Parathyroid adenoma (tissue), 2 donors: ENCODE results near the gene GGTLC1.

ENCODE experiments used
- H2AFZ ChIP-seq: fragments of 300-600 bp; sonication (generic); one replicate; pipeline ENCODE4 v1.7.0; 2017; ENCODE audit warnings: antibody characterized with exemption, mild to moderate bottlenecking
- H3K27ac ChIP-seq: fragments of 300-600 bp; sonication (generic); one replicate; pipeline ENCODE4 v1.7.0; 2017
- H3K27me3 ChIP-seq: fragments of 300-600 bp; sonication (generic); one replicate; pipeline ENCODE4 v1.7.0; 2017; ENCODE audit warnings: low read length; ENCODE audit not compliant: control insufficient read depth, insufficient read depth
- H3K36me3 ChIP-seq: fragments of 300-600 bp; sonication (generic); one replicate; pipeline ENCODE4 v1.7.0; 2017; ENCODE audit warnings: low read length; ENCODE audit not compliant: control insufficient read depth, insufficient read depth
- H3K4me1 ChIP-seq: fragments of 300-600 bp; sonication (generic); one replicate; pipeline ENCODE4 v1.7.0; 2017; ENCODE audit warnings: control low read depth
- H3K4me2 ChIP-seq: fragments of 300-600 bp; sonication (generic); one replicate; pipeline ENCODE4 v1.7.0; 2017; ENCODE audit warnings: low read length
- H3K4me3 ChIP-seq: fragments of 300-600 bp; sonication (generic); one replicate; pipeline ENCODE4 v1.7.0; 2017; ENCODE audit warnings: low read depth, low read length
- H3K79me2 ChIP-seq: fragments of 300-600 bp; sonication (generic); one replicate; pipeline ENCODE4 v1.7.0; 2017; ENCODE audit warnings: control low read depth
- H3K9ac ChIP-seq: fragments of 300-600 bp; sonication (generic); one replicate; pipeline ENCODE4 v1.7.0; 2017; ENCODE audit warnings: mild to moderate bottlenecking
- H3K9me3 ChIP-seq: fragments of 300-600 bp; sonication (generic); one replicate; pipeline ENCODE4 v1.7.0; 2017; ENCODE audit warnings: low read length; ENCODE audit not compliant: control insufficient read depth
- CTCF ChIP-seq: fragments of 300-600 bp; sonication (generic); IDR thresholded peaks from one replicate; pipeline ENCODE4 v1.7.0; 2017; ENCODE audit warnings: antibody characterized with exemption, mild to moderate bottlenecking
- donor health status: primary hyperparathyroidism.

Gene GGTLC1

GRCh38 chr20:24027229-24027628 lies 38.6 kb upstream of the GGTLC1 start:
- H3K4me1 ChIP-seq: no peaks in the 10 kb centered on the region
- no peaks in the 10 kb centered on the region for H3K79me2 ChIP-seq
- H3K9ac ChIP-seq: no peak overlapping the region
- no peak overlapping the region for H3K27ac ChIP-seq
- H2AFZ ChIP-seq: no peak overlapping the region
- H3K27me3 ChIP-seq: no peaks in the 10 kb centered on the region
- no peak overlapping the region for H3K4me2 ChIP-seq
- H3K9me3 ChIP-seq: no peaks in the 10 kb centered on the region
- no peak overlapping the region for H3K4me3 ChIP-seq
- H3K36me3 ChIP-seq: no peaks in the 10 kb centered on the region
- TF ChIP-seq CTCF: no peak

DNA sequence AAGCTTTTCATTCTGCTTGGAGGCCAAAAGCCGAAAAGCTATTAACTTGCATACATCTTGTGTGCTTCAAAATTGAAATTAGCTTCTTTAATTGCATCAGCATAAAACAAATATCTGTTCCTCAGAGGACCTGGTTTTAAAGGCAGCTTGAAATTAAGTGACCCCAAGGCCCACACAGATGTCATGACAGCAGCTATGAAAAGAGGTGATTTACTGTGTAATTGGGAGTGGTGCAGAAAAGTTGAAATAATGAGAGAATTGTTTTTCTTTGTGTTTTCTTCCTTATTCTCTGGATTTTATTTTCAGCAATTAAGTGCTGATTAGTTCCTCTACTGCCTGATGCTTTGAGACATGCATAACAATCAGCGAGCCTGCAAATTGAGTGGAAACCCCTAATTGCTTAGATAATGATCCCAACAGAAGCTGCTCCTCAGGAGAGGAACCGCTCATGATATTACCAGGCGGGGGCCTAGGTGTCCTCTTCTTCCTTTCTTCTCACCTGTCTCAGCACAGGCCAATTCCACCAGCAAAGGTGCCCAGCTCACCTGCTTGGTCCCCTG lies 34.1 kb upstream of the GGTLC1 start:
- H3K9ac ChIP-seq: no peak overlapping the region
- H3K27me3 ChIP-seq: no peaks in the 10 kb centered on the region
- H3K4me1 ChIP-seq: no peaks in the 10 kb centered on the region
- H3K36me3 ChIP-seq: no peaks in the 10 kb centered on the region
- no peaks in the 10 kb centered on the region for H3K79me2 ChIP-seq
- no peak for TF ChIP-seq CTCF
- no peaks in the 10 kb centered on the region for H3K9me3 ChIP-seq
- H2AFZ ChIP-seq: no peak overlapping the region
- H3K4me2 ChIP-seq: no peak overlapping the region
- no peak overlapping the region for H3K4me3 ChIP-seq
- H3K27ac ChIP-seq: no peak overlapping the region

GRCh38 chr20:24018796-24019195 lies 30.2 kb upstream of the GGTLC1 start:
- H3K9ac ChIP-seq: no peak overlapping the region
- no peak overlapping the region for H3K27ac ChIP-seq
- no peaks in the 10 kb centered on the region for H3K79me2 ChIP-seq
- no peaks in the 10 kb centered on the region for H3K27me3 ChIP-seq
- no peaks in the 10 kb centered on the region for H3K4me1 ChIP-seq
- no peak overlapping the region for H3K4me3 ChIP-seq
- H3K4me2 ChIP-seq: no peak overlapping the region
- no peaks in the 10 kb centered on the region for H3K36me3 ChIP-seq
- no peak for TF ChIP-seq CTCF
- no peaks in the 10 kb centered on the region for H3K9me3 ChIP-seq
- H2AFZ ChIP-seq: no peak overlapping the region

DNA sequence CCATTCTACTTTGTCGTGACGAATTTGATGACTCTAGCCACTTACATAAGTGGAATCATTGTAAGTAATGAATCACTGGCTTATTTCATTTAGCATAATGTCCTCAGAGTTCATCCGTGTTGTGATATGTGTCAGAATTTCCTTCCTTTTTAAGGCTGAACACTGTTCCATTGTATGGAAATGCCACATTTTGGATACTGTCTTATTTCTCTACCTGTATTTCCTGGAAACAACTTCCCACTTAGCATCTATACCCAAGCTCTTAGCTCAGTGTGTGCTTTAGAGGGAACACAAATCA lies 28.8 kb upstream of the GGTLC1 start:
- Histone ChIP-seq H3K36me3 (no peaks in the 10 kb centered on the region), H3K79me2 (no peaks in the 10 kb centered on the region), H3K27me3 (no peaks in the 10 kb centered on the region), H3K27ac (no peak overlapping the region), H3K4me2 (no peak overlapping the region), H2AFZ (no peak overlapping the region), H3K4me3 (no peak overlapping the region), H3K4me1 (no peaks in the 10 kb centered on the region), H3K9me3 (no peaks in the 10 kb centered on the region), H3K9ac (no peak overlapping the region)
- no peak for TF ChIP-seq CTCF

DNA sequence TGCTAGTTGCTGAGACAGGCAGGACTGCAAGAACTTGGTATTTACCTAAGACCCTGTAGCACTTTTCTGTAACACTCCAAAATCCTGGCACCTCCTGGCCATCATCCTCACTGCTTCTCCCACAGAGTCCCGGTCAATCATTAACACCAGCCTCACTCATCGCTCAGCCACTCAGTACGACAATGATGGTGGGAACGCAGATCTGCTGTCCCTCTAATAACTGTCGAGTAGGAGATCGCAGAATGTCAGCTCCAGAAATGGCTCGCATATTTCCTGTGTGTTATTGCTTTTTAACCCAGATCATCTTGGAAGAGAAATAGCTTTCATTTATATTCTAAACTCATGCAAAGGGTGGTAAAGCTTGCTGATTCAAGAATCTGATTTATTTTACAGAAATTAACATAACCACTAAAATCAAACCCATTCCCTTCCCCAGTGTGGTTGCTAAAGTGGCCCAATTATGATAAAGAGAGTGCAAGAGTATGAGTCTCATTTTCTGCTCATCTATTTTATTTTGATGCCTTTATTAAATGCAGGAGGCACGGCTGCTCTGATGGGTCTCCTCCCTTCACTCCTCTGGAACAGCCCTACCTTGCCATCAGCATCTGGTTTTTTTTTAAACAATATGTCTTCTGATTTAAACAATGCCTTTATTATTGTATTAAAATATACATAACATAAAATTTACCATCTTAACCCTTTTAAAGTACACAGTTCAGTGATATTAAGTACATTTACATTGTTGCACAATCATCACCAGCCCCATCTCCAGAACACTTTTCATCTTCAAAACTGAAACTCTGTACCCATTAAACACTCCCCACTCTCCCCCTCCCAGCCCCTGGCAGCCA lies 28.3 kb upstream of the GGTLC1 start:
- H3K9me3 ChIP-seq: no peaks in the 10 kb centered on the region
- H3K79me2 ChIP-seq: no peaks in the 10 kb centered on the region
- H2AFZ ChIP-seq: no peak overlapping the region
- no peak overlapping the region for H3K9ac ChIP-seq
- H3K4me2 ChIP-seq: no peak overlapping the region
- no peaks in the 10 kb centered on the region for H3K4me1 ChIP-seq
- H3K27me3 ChIP-seq: no peaks in the 10 kb centered on the region
- no peak for TF ChIP-seq CTCF
- H3K36me3 ChIP-seq: no peaks in the 10 kb centered on the region
- no peak overlapping the region for H3K27ac ChIP-seq
- no peak overlapping the region for H3K4me3 ChIP-seq
